EH (cell line): ENCODE measurements around the gene PNMA8A.
A peak's percentile ranks its signal among the peaks of the same experiment; 100 is the strongest.
"Not testable (repeated sequence)": the region's sequence is repeated elsewhere in the genome, so short reads cannot be mapped to it uniquely, and the experiment has no call there.

Source experiments
- DNase-seq: peaks from one replicate; pipeline ENCODE4 v3.0.0-alpha.2; 2015; ENCODE audit warnings: low read depth

Gene PNMA8A, protein sequence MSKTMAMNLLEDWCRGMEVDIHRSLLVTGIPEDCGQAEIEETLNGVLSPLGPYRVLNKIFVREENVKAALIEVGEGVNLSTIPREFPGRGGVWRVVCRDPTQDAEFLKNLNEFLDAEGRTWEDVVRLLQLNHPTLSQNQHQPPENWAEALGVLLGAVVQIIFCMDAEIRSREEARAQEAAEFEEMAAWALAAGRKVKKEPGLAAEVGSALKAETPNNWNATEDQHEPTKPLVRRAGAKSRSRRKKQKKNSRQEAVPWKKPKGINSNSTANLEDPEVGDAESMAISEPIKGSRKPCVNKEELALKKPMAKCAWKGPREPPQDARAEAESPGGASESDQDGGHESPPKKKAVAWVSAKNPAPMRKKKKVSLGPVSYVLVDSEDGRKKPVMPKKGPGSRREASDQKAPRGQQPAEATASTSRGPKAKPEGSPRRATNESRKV

DNA sequence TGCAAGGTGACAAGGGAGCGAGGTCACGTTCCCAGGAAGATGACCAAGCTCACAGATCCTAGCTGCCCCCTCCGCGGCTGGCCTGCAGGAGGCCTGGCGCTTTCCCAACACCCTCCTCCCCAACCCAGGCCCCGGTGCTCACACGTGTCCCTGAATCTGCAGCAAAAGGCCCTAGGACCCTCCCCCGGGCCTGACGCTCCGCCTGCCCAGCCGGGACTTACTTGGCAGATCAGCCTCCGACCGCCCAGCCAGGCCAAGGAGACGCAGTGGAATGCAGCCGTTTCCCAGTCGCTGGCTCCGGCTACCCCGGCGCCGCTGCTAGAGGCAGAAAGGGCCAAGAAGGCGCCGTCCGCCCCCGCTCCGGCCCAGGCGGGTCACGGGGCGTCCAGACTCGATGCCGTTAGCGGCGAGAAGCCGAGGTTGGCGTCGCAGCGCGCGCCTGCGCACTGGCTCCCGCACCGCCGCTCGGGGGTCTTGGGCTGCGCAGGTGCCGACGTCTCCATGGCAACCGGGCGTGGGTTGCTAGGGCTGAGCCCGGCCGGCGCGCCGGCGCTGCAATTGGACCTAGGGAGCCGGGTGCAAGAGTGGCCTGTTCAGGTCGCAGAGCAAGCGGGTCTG lies at the start of gene PNMA8A:
Gene PNMA8A (minus strand): TSS at position 448 of the 618 bp plus-strand sequence. CDS start 528 bp downstream, outside the sequence.
- DNase-seq = peak; percentile 73

DNA sequence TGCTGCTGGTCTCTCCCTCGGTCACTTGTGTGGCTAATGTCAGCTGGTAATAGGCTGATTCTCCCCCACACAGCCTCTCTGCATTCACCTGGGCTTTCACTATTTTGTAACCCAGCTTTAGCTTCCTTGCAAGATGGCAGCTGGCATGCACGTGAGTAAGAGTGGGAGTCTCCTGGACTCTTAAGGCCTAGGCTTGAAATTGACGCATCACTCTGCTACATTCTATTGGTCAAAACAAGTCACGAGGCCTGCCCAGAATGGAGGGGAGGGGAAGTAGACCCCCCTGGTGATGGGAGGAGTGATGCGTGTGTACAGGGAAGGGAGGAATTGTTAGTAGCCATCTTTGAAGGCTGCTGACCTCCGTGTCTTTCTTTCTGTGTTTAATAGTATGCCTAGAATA lies 49.3 kb upstream of the PNMA8A start:
- DNase-seq = no peak

DNA sequence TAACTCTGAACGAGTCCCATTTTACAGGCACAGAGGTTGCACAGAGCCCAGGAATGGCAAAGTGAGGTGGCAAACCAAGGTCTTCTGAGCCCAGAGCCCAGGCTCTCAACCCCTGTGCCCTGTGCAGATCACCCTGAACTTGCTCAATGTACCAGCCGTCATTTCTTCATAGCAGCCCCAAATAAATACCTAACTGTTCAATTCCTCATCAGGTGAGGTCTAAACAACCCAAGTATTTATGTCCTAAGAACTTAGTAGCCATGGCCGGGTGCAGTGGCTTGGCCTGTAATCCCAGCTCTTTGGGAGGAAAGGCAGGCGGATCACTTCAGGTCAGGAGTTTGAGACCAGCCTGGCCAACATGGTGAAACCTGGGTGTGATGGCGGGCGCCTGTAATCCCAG lies 46.1 kb upstream of the PNMA8A start:
- no peak for DNase-seq

DNA sequence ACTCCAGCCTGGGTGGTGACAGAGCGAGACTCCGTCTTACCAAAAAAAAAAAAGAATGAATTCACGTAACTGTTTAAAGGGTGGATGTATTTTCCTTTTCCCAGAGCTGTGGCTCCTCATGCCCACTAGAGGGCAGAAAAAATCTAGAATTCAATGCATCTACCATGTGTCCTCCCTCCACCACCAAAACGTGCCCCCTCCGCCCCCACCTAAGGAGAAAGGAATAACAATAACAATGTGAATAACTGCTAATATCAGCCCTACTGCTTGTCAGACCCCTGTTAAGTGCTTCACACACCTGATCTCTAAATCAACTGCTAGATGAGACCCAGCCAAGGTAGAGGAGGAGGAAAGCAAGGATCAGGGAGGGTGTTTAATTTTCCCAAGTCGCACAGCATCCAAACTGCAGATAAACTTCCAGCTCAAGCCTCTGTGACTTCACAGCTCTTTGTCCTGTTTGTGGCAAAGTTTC lies 44.6 kb upstream of the PNMA8A start:
- DNase-seq = peak; percentile 51

DNA sequence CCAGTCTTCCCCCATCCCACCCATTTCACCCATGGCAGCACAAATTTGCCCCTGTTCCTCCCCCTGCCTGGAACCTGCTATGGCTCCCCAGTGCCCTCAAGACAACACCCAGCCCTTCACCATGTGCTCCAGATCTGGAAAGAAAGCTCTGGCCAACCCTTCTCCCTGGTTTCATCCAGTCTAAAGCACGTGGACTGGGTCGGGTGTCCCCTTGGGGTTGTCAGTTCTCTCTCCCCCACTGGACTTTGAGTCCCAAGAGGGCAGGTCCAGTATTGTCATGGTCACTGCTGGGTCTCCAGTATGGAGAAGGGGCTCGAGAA lies 43.9 kb upstream of the PNMA8A start:
- DNase-seq = no peak

DNA sequence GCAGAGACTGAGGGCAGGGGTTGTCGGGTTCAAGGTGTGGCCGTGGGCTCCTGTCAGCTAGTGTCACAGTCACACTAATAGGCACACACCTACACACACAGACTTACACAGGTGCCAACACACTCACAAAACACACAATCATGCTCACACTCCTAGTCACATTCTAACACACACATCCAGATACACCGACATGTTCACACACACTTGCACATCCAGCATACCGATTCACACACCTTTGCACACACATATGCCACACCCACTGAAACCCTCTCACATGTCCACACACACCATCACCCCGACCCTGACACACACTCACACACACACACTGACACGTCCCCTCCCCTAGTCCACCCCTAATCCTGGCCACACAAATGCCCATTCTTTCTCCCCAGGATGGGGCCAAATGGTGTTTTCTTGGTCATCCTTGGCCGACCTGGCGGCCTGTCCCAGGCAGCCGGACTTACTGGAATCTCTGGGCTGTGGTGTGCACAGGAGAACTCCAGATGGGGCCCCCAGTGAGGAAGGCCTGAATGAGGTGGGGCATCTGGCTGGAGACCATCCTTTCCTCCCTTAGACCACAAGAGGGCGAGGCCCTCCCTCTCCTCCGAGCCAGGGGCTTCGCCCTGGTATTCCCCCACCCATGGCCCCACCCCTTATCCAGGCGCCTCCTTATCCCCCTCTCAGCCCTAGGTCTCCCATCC lies 43.4 kb upstream of the PNMA8A start:
- no peak for DNase-seq

DNA sequence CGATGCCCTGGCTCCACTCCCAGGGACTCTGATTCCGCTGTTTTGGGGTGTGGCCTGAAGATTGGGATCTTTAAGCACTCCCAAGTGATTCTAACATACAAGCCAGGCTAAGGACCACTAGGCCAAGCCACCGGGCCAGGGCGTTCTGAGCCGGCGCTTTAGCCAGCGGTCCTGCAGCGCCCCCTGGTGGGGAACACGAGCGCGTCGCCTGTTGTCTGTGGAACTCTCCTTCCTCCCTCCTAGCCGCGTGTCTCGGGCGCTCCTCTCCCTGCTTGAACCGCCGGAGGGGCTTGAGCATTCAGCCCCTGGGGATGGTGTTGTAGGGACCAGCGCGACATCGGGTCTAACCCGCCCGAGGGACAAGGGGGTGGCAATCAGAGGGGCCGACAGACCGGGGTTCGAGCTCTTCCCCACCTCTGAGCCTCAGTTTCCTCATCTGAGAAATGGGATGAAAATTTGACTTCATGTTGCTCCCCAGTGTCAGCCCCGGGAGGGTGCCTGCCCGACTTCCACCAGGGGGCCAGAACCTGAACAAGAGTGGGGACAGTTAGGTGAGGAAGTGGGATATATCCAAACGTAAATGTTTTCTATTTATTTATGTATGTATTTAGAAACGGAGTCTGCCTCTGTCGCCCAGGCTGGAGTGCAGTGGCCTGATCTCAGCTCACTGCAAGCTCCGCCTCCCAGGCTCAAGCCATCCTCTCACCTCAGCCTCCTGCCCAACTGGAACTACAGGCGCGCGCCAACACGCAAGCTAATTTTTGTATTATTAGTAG lies 42.3 kb upstream of the PNMA8A start:
- peak; percentile 75 for DNase-seq

DNA sequence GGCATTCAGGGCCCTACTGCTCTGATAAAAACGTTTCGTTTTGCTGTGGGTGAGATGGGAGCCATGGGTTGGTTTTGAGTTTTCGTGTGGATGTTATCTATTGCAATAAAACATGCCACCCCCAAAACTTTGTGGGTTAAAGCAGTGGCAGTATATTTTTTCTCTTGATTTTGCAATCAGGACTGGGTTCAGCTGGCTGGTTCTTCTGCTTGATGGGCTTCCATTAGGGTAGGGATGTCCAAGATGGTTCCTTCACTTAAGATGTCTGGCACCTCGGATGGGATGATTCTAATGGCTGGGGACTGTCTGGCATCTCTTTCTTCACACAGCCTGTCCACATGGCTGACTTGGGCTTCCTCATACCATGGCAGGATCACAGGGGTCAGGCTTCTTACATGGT lies 39.9 kb upstream of the PNMA8A start:
- DNase-seq = no peak

DNA sequence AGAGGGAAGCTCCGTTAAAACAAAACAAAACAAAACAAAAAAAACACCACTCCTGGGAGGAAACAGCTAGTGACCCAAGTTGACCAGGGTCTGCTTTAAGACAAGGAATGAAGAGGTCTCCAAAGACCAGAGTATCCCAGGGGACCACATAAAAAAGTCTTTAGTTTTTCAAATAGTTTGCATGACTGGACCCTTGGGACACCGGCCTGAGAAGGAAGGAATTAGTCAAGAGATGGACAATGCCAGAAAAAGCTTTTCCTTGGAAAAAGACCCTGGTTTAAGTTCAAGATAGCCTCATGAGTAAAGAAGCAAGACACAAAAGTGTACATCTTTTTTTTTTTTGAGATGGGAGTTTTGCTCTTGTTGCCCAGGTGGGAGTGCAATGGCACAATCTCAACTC lies 36.8 kb upstream of the PNMA8A start:
- no peak for DNase-seq

DNA sequence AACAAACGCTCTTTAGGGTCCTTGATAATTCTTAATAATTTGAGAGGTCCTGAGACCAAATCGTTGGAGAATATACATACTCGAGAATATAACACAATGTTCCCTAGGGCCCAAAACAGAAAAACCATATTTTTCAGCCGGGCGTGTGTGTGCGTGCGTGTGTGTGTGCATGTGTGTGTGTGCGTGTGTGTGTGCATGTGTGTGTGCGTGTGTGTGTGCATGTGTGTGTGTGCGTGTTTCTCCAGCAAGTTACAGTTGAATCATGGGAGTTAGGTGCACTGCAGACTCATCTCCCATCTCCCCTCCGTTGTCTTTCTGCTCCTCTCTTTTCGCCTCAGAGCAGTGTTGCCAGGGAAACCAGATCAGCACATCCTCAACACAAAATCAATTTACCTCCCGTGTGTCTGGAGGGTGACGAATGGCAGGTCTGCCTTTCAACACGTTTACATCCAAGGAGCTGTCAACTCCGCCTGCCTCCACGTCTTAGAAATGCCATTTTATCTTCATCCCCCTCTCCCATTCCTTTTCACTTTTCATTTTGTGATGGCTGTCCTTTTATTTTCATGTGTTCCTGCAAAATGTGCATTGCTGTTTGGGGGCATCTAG lies 32.6 kb upstream of the PNMA8A start:
- DNase-seq = no peak

DNA sequence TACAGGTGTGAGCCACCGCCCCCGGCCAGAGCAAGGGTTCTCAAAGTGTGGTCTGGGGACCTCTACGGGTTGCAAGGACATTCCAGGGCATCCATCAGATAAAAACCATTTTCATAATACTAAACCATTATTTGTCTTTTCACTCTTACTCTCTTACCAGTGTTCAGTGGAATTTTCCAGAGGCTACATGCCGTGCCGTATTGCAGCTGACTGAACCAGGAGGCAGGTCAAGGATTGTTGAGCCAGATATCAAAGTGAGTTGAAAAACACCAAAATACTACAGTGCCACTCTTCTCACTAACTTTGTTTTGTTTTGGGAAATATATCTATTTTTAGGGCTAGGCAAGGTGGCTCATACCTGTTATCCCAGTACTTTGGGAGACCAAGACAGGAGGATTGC lies 31.5 kb upstream of the PNMA8A start:
- no peak for DNase-seq

DNA sequence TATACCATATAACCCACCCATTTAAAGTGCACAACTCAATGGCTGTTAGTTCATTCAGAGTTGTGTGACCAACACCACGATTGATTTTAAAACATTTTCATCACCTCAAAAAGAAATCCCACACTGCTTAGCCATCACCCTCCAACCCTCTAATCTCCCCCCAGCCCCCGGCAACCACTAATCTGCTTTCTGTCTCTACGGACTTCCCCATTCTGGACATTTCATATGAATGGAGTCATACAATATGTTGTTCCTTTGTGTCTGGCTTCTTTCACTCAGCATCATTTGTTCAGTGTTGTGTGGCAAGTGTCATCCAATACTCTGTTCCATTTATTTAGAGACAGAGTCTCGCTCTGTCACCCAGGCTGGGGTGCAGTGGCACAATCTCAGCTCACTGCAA lies 28.3 kb upstream of the PNMA8A start:
- DNase-seq = no peak

DNA sequence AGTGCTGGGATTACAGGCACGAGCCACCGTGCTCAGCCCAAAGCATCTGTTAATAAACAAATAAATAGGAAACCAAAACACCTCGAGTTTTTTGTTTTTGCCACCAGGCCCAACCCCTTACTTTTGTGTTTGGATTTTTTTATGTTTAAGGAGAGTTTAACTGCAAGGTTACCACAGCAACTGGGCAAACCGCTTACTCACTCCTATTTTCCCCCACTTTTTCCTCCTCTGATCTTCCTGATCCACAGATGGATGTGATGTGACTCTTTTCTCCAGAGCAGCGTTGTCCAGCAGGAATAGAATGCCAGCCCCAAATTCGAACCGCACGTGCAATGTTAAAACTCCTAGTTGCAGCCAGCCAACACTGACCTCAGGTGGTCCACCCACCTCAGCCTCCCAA lies 26.4 kb upstream of the PNMA8A start:
- DNase-seq = no peak

DNA sequence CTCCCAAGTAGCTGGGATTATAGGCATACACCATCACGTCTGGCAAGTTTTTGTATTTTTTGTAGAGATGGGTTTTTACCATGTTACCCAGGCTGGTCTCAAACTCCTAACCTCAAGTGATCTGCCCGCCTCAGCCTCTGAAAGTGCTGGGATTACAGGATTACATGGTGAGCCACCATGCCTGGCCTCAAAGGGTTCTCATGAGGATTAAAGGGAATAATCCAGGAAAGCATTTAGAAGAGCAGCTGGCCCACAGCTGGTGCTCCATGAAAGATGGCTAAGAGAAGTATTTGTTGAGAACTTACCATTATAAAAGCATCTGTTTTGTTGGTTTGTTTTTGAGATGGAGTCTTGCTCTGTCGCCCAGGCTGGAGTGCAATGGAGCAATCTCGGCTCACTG lies 25.5 kb upstream of the PNMA8A start:
- DNase-seq = not testable (repeated sequence)

DNA sequence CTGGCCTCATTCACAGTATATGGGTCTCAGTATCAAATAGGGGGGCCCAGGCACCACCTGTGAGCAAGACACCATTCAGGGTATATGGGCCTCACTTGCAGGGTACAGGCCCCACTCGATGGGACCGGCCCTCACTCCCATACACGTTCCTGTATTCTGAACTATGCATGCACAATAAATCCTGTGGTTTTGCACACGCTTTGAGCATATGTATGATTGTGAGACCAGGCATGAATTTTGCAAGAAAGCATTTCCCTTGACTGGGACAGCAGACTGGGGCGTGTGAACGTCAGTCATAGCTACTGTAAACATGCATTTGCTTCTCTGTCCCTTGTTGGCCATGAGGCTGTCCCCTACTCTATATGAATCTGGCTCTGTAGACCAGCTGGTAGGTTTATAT lies 24.9 kb upstream of the PNMA8A start:
- no peak for DNase-seq

DNA sequence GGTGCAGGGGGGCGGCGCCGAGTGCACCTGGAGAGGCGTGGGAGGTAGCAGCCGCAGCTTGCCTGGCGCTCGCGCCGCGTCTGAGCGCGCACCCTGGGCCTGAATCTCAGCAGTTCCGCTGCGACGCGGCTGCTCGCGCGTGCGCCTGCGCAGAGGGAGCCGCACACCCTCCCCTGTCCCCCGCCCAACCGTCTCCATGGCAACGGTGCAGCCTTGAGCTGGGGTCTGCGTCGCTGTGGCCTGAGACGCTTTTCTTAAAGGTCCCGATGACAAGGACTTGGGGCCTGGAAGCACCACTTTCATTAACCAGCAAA lies 24.4 kb upstream of the PNMA8A start, which contains the start of gene PNMA8B:
Gene PNMA8B (minus strand): TSS at position 82 of the 314 bp plus-strand sequence. CDS start 402 bp downstream, outside the sequence.
- DNase-seq = no peak

DNA sequence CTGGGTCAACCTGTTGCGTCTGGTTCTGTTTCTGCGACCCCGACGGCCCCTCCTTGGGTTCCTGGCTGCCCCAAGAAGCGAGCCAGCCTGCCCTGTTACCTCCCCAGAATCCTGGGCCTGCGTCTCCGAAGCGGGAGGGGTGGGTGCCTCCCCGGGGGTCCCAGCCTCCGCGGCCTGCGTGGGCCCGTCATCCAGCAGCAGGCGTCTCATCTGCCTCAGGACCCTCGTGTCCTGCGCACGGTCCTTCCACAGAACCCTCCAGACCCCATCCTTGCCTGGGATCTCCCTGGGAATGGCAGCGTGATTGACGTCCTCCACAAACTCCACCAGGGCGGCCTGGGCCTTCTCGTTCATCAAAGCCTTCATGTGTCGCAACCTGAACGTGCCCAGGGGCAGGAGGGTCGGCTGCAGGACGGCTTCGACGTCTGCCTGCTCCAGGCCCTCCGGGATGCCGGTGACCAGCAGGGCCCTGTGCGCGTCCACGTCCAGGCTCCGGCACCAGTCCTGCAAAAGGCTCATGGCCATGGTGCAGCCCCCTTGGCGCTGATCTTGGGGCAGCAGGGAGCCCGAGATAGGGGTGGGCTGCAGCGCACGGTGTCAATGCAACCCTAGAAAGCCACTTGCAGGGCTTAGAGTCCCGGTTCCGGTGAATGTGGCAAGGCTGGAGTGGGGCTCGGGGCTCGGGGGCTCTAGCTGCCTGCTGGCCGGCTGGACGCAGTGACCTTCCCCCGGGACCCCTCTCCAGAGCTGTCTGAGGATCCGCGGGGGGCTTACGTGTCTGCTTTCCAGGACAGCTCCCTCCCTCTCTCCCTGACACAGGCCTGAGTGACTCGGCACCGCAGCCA lies 23.8 kb upstream of the PNMA8A start:
- DNase-seq = no peak

DNA sequence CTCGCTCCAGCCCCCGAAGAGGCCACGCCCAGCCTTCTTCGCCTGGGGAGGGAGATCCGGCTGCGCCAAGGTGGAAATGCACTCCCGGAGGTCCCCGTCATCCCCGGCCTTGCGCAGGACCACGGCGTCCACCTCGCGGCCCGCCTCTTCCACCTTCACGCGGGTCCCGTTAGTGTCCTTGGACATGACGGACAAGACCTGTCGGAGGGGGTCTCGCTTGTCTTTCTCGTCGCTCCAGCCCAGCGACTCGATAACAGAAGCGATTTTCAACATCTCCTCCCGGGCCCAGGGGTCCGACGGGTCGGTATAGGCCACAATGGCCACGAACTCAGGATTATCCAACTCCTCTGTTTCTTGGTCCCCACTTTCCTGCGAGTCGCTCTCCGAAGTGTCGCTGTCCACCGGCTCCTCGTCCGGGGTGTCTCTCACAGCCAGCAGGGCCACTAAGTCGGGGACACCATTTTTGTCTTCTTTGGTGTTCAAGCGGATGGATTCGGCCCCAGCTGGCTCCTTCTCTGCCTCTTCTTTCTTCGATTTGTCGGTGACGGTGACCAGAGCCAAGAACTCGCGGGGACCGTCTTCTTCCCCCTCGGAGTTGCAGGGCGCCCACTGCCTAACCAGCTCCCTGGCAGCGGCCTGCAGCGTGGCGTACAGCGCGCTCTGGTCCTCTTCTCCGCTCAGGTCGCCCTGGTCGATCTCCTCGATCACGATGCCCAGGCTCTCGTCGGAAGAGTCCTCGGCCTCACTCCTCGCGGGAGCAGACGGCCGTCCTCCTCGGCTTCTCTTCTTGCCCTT lies 23.0 kb upstream of the PNMA8A start:
- no peak for DNase-seq

DNA sequence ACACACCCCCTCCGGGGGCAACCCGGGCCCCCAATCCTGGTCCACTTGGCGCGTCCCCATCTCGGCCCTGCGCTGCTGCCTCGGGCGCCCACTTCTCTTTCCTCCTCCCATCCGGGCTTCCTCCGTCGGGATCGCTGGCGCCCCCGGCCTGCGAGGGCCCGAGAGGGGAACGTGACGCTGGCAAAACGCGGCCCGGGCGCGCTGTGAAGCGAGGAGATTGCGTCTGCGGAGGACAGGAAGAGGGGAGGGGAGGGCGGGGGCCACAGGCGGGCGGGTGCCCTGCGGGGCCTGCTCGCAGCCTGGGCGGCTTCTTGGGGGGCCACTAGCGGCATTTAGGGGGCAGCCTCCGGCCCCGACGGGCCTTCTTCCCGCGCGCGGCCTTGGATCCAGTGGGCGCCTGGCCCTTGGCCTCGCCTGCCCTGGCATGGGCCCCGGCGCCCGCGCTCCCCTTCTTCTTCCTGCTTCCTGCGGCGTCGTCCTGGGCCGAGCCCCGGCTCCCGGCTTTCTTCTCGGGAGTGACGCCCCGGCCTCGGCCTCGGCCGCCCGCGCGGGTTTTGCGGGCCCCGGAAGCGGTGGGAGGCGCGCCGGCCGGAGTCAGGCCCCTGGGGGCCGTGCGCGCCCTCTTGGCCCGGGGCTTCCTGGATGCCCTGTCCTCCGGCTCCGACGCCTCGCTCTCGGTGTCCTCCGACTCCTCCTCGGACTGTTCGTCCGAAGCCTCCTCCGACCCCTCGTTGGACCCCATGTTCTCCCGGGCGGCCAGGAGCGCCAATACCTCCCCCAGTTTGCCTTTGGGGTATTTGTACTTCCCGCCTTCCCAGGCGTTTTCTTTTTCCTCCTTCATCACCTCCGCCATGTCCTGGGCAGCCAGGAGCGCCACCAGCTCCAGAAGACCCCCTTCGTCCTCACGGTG lies 22.1 kb upstream of the PNMA8A start:
- no peak for DNase-seq
